HCT116 (cell line): ENCODE results near the gene MRPS18A. TPM values are rescaled to one million over a fixed set of nuclear protein-coding genes. Genes with fewer than 3 reads are reported as not detected.
A peak's percentile ranks its signal among the peaks of the same experiment; 100 is the strongest.

ENCODE experiments used
- ATAC-seq: fragments of 200-7000 bp; cut with Tn5 transposase; 2 replicates; pipeline ENCODE4 v1.9.1; 2020; ENCODE audit warnings: mild to moderate bottlenecking, moderate library complexity
- BruUV-seq: library from RNA; stranded (reverse); fragments of 400-500 nt; replicated peaks from 2 replicates; lab custom pipeline; 2021; lab: Mats Ljungman, UMichigan
- CTCF ChIA-PET: fragments of 300-600 bp; sonication (Branson Sonifier 250); formaldehyde crosslinking; loops from one replicate; lab custom pipeline; 2021; ENCODE audit warnings: antibody characterized with exemption; lab: Charles Lee
- POLR2A ChIA-PET: fragments of 300-600, 350-600 bp; sonication (Branson Sonifier 250); formaldehyde crosslinking; loops from one replicate; lab custom pipeline; 2021; ENCODE audit warnings: antibody characterized with exemption; lab: Charles Lee
- RAD21 ChIA-PET, 2 experiments: fragments of 300-600 bp; sonication (Branson Sonifier 250); formaldehyde crosslinking; loops; one replicate each; lab custom pipeline; 2023; ENCODE audit warnings: low total read pairs in 2 of 2; ENCODE audit not compliant: uncharacterized antibody in 2 of 2, unreplicated experiment in 2 of 2, low non-redundant PET in 1 of 2; lab: Charles Lee
- DNase-seq: peaks from one replicate; pipeline ENCODE4 v3.0.0-alpha.2; 2010; ENCODE audit warnings: low read depth, low spot score
- H2AFZ ChIP-seq: fragments of 200-600 bp; shearing (Covaris generic), sonication (generic); 2 replicates; pipeline ENCODE4 v1.6.1; 2017; ENCODE audit warnings: low read depth, mixed run types, mixed read lengths, antibody characterized with exemption, low read length; ENCODE audit not compliant: poor library complexity, severe bottlenecking
- H3K27ac ChIP-seq: 2 replicates; pipeline ENCODE4 v1.5.1; 2012; ENCODE audit warnings: low read depth, low read length
- H3K27me3 ChIP-seq: fragments of 200-600 bp; sonication (generic); 2 replicates; pipeline ENCODE4 v1.6.1; 2016; ENCODE audit warnings: mixed run types, low read length, mixed read lengths; ENCODE audit not compliant: insufficient read depth
- H3K36me3 ChIP-seq, 2 experiments: fragments of 200-500 bp in 1 of 2; fragments of 200-600 bp in 1 of 2; sonication (Bioruptor generic) in 1 of 2; sonication (generic) in 1 of 2; 2 replicates each; pipeline versions ENCODE4 v1.5.1 to v1.6.1; 2014 to 2016; ENCODE audit warnings: low read length in 2 of 2, inconsistent platforms in 1 of 2, mixed read lengths in 1 of 2, mixed run types in 1 of 2; ENCODE audit not compliant: insufficient read depth in 2 of 2, control insufficient read depth in 1 of 2
- H3K4me1 ChIP-seq, 2 experiments: fragments of 200-600 bp in 1 of 2; sonication (generic) in 1 of 2; 2 replicates each; pipeline versions ENCODE4 v1.5.1 to v1.6.1; 2012 to 2017; ENCODE audit warnings: low read length in 2 of 2, inconsistent platforms in 1 of 2, mild to moderate bottlenecking in 1 of 2, mixed read lengths in 1 of 2, mixed run types in 1 of 2, moderate library complexity in 1 of 2; ENCODE audit not compliant: insufficient read depth in 2 of 2, control insufficient read depth in 1 of 2
- H3K4me2 ChIP-seq: fragments of 200-600 bp; sonication (generic); 2 replicates; pipeline ENCODE4 v1.6.1; 2017; ENCODE audit warnings: mixed run types, low read length, mixed read lengths
- H3K4me3 ChIP-seq, 2 experiments: fragments of 200-600 bp in 1 of 2; sonication (generic) in 1 of 2; replicated peaks in 1 of 2; 2 replicates each; pipeline ENCODE4 v1.5.1; 2011 to 2016; ENCODE audit warnings: low read length in 2 of 2, control low read depth in 1 of 2, low read depth in 1 of 2, mild to moderate bottlenecking in 1 of 2, mixed read lengths in 1 of 2, mixed run types in 1 of 2
- H3K79me2 ChIP-seq: fragments of 200-600 bp; sonication (generic); 2 replicates; pipeline ENCODE4 v1.6.1; 2017; ENCODE audit warnings: mild to moderate bottlenecking, mixed run types, low read length, moderate library complexity, mixed read lengths; ENCODE audit not compliant: insufficient read depth
- H3K9ac ChIP-seq: fragments of 200-600 bp; sonication (generic); 2 replicates; pipeline ENCODE4 v1.6.1; 2016; ENCODE audit warnings: low read length, mixed read lengths
- H3K9me2 ChIP-seq: fragments of 200-600 bp; sonication (generic), shearing (Covaris generic); 2 replicates; pipeline ENCODE4 v1.6.1; 2017; ENCODE audit warnings: mixed run types, mild to moderate bottlenecking, moderate library complexity; ENCODE audit not compliant: insufficient read depth
- H3K9me3 ChIP-seq, 2 experiments: fragments of 200-500 bp in 1 of 2; fragments of 200-600 bp in 1 of 2; sonication (Bioruptor generic) in 1 of 2; sonication (generic) in 1 of 2; 2 replicates each; pipeline ENCODE4 v1.6.1; 2014 to 2017; ENCODE audit warnings: low read length in 2 of 2, mixed read lengths in 2 of 2, inconsistent platforms in 1 of 2, low read depth in 1 of 2, mild to moderate bottlenecking in 1 of 2, mixed run types in 1 of 2, moderate library complexity in 1 of 2; ENCODE audit not compliant: control insufficient read depth in 1 of 2, insufficient read depth in 1 of 2
- H4K20me1 ChIP-seq: fragments of 200-600 bp; sonication (generic), shearing (Covaris generic); 2 replicates; pipeline ENCODE4 v1.6.1; 2017; ENCODE audit warnings: mixed run types, mild to moderate bottlenecking, moderate library complexity; ENCODE audit not compliant: insufficient read depth
- CBX3 ChIP-seq: IDR thresholded peaks from 2 replicates; pipeline ENCODE4 v1.6.1; 2012; ENCODE audit warnings: low read depth
- EGR1 ChIP-seq: IDR thresholded peaks from 2 replicates; pipeline ENCODE4 v1.6.1; 2012; ENCODE audit warnings: low read depth
- FOSL1 ChIP-seq: IDR thresholded peaks from 2 replicates; pipeline ENCODE4 v1.6.1; 2012; ENCODE audit warnings: low read depth
- JUND ChIP-seq: IDR thresholded peaks from 2 replicates; pipeline ENCODE4 v1.6.1; 2012
- MAX ChIP-seq: IDR thresholded peaks from 2 replicates; pipeline ENCODE4 v1.6.1; 2012
- POLR2A ChIP-seq: IDR thresholded peaks from 2 replicates; pipeline ENCODE4 v1.7.0; 2011; ENCODE audit warnings: borderline replicate concordance; ENCODE audit not compliant: insufficient read depth, insufficient read length; ENCODE audit errors: extremely low read depth
- POLR2AphosphoS5 ChIP-seq: IDR thresholded peaks from 2 replicates; pipeline ENCODE4 v1.6.1; 2011; ENCODE audit warnings: mild to moderate bottlenecking, low read depth, low read length, moderate library complexity
- SP1 ChIP-seq: IDR thresholded peaks from 2 replicates; pipeline ENCODE4 v1.6.1; 2012; ENCODE audit warnings: low read depth
- intact Hi-C: fragments of 100-400 bp; cut with micrococcal nuclease; formaldehyde crosslinking; loops from 2 replicates; pipeline ENCODE4 v1.10.0; 2022
- total RNA-seq: library from RNA; stranded (reverse); gene quantifications from one replicate; pipeline ENCODE4 v1.2.1, GENCODE V29; 2021; ENCODE audit not compliant: unreplicated experiment

MRPS18A gene
- total RNA-seq, 1 experiment from 2014 or later = 63.0 TPM

- no peak for TF ChIP-seq POLR2A
- no peak for TF ChIP-seq FOSL1
- no peak for TF ChIP-seq CBX3
- TF ChIP-seq SP1 = no peak
- TF ChIP-seq JUND = no peak
- no peak for TF ChIP-seq EGR1
These were observed 1.8 kb upstream of the MRPS18A start (continued) for GRCh38 chr6:43689421-43689820.

GRCh38 chr6:43687079-43687436 is 533 bp downstream of the MRPS18A start:
- peaks cover 56% of the 10 kb centered on the region for H3K79me2 ChIP-seq
- H3K36me3 ChIP-seq = no peaks in the 10 kb centered on the region; a peak in 1 of 4 replicates
- TF ChIP-seq JUND (no peak), CBX3 (no peak), POLR2AphosphoS5 (no peak)
- TF ChIP-seq, all 23 proteins: peak for 0
- peak overlapping the region; percentile 85 for H3K4me2 ChIP-seq
- H3K4me3 ChIP-seq = peak overlapping the region; percentile 72 to 88
- H3K27me3 ChIP-seq = no peaks in the 10 kb centered on the region
- no TSS peak for BruUV-seq
- H3K4me1 ChIP-seq = peaks cover 10 to 18% of the 10 kb centered on the region in 2 experiments; a peak in 3 of 4 replicates
- intact Hi-C loops = no loop called here
- POLR2A ChIA-PET = interaction anchor here (1.4 kb wide), 1 partner anchor 83 kb away, joined by 6 read pairs; the partner anchor contains the start of gene VEGFA
- H3K9ac ChIP-seq = peak overlapping the region; percentile 90
- H3K9me2 ChIP-seq = no peaks in the 10 kb centered on the region
- CTCF ChIA-PET = no interaction called here
- ATAC-seq = no peak
- H2AFZ ChIP-seq = no peak overlapping the region
- no peak for DNase-seq
- H3K9me3 ChIP-seq = no peaks in the 10 kb centered on the region
- H3K27ac ChIP-seq = peak overlapping the region; percentile 47
- RAD21 ChIA-PET = no interaction called here
- no peaks in the 10 kb centered on the region; the same call in 1 of the 2 replicates for H4K20me1 ChIP-seq

- peaks cover 82% of the 10 kb centered on the region for H3K79me2 ChIP-seq
- no peak overlapping the region for H2AFZ ChIP-seq
- no peaks in the 10 kb centered on the region for H3K9me2 ChIP-seq
- ATAC-seq (no peak), DNase-seq (no peak)
- H3K4me2 ChIP-seq = no peak overlapping the region
- ChIA-PET CTCF (no interaction called here), RAD21 (no interaction called here), POLR2A (no interaction called here)
- H3K27ac ChIP-seq = no peak overlapping the region
- no peak overlapping the region for H3K4me3 ChIP-seq
- H3K9ac ChIP-seq = no peak overlapping the region
- peaks cover 10 to 18% of the 10 kb centered on the region in 2 experiments; a peak in 3 of 4 replicates for H3K4me1 ChIP-seq
- peaks cover 10 to 14% of the 10 kb centered on the region in 2 experiments; a peak in 3 of 4 replicates for H3K36me3 ChIP-seq
- no peaks in the 10 kb centered on the region for H3K27me3 ChIP-seq
- TF ChIP-seq MAX = no peak
- no peaks in the 10 kb centered on the region; the same call in 1 of the 2 replicates for H4K20me1 ChIP-seq
- BruUV-seq = no TSS peak
- H3K9me3 ChIP-seq = no peaks in the 10 kb centered on the region
- intact Hi-C loops = no loop called here
These were observed 3.7 kb downstream of the MRPS18A start for GRCh38 chr6:43683708-43684455.
